ENCODE data around the gene COL9A2.

Gene COL9A2

GRCh38 chr1:40301066-40301465, 16.0 kb downstream of the COL9A2 start:
- Histone ChIP-seq H3K4me3 (replicated peaks; ENCODE audit: low read depth, low read length) (no peak overlapping the region), H3K36me3 (ENCODE audit: control insufficient read depth, insufficient read depth, low read length) (peaks cover 12% of the 10 kb centered on the region), H3K27me3 (replicated peaks; ENCODE audit: control insufficient read depth, insufficient read depth, low read length) (no peaks in the 10 kb centered on the region)
- no peak for DNase-seq (ENCODE audit: extremely low read depth, insufficient read length)
- no peak for TF ChIP-seq CTCF (IDR thresholded peaks at IDR 0.05; ENCODE audit: insufficient read depth, low read length, poor library complexity, severe bottlenecking)

- Histone ChIP-seq H3K36me3 (ENCODE audit: control insufficient read depth, insufficient read depth, low read length) (peaks cover 11% of the 10 kb centered on the region), H3K4me3 (replicated peaks; ENCODE audit: low read depth, low read length) (no peak overlapping the region), H3K27me3 (replicated peaks; ENCODE audit: control insufficient read depth, insufficient read depth, low read length) (no peaks in the 10 kb centered on the region)
- DNase-seq (ENCODE audit: extremely low read depth, insufficient read length): no peak
- no peak for TF ChIP-seq CTCF (IDR thresholded peaks at IDR 0.05; ENCODE audit: insufficient read depth, low read length, poor library complexity, severe bottlenecking)
These were observed 16.4 kb downstream of the COL9A2 start for GRCh38 chr1:40300651-40301050.

GRCh38 chr1:40300249-40300567, 16.9 kb downstream of the COL9A2 start:
- TF ChIP-seq CTCF (IDR thresholded peaks at IDR 0.05; ENCODE audit: insufficient read depth, low read length, poor library complexity, severe bottlenecking): no peak
- no peaks in the 10 kb centered on the region for H3K27me3 ChIP-seq (replicated peaks; ENCODE audit: control insufficient read depth, insufficient read depth, low read length)
- no peak for DNase-seq (ENCODE audit: extremely low read depth, insufficient read length)

GRCh38 chr1:40299366-40300248, 17.5 kb downstream of the COL9A2 start:
- no peak for DNase-seq (ENCODE audit: extremely low read depth, insufficient read length)
- H3K27me3 ChIP-seq (replicated peaks; ENCODE audit: control insufficient read depth, insufficient read depth, low read length): no peaks in the 10 kb centered on the region
- peaks cover 8% of the 10 kb centered on the region for H3K36me3 ChIP-seq (ENCODE audit: control insufficient read depth, insufficient read depth, low read length)
- H3K4me3 ChIP-seq (replicated peaks; ENCODE audit: low read depth, low read length): no peak overlapping the region
- no peak for TF ChIP-seq CTCF (IDR thresholded peaks at IDR 0.05; ENCODE audit: insufficient read depth, low read length, poor library complexity, severe bottlenecking)

More at GRCh38 chr1:40300249-40300567, 16.9 kb downstream of the COL9A2 start:
- Histone ChIP-seq H3K4me3 (replicated peaks; ENCODE audit: low read depth, low read length) (no peak overlapping the region), H3K36me3 (ENCODE audit: control insufficient read depth, insufficient read depth, low read length) (peaks cover 8% of the 10 kb centered on the region)

- Histone ChIP-seq H3K36me3 (ENCODE audit: control insufficient read depth, insufficient read depth, low read length) (peaks cover 5% of the 10 kb centered on the region), H3K4me3 (replicated peaks; ENCODE audit: low read depth, low read length) (no peak overlapping the region), H3K27me3 (replicated peaks; ENCODE audit: control insufficient read depth, insufficient read depth, low read length) (no peaks in the 10 kb centered on the region)
- no peak for DNase-seq (ENCODE audit: extremely low read depth, insufficient read length)
- no peak for TF ChIP-seq CTCF (IDR thresholded peaks at IDR 0.05; ENCODE audit: insufficient read depth, low read length, poor library complexity, severe bottlenecking)
These were observed 25.8 kb downstream of the COL9A2 start for GRCh38 chr1:40291293-40291692.
